ENCODE measurements around the gene RMND1. TPM values are rescaled to one million over a fixed set of nuclear protein-coding genes. Genes with fewer than 3 reads are reported as not detected.

The RMND1 gene
- total and polyA plus RNA-seq, 2 donors from 2014 or later, result 18.3 to 33.7 TPM

GRCh38 chr6:151400473-151400872, 51.5 kb downstream of the RMND1 start:
- FAIRE-seq, result no peak
- H3K27ac ChIP-seq (ENCODE audit: low read depth in 2 of 2, low read length in 2 of 2), result no peak overlapping the region
- intact Hi-C loops (cut with DNase I), result no loop called here
- peaks cover 0 to 14% (median 5%) of the 10 kb centered on the region in 3 donors for H3K4me1 ChIP-seq (ENCODE audit: control insufficient read depth in 2 of 3, insufficient read depth in 2 of 3, low read depth in 1 of 3, low read length in 3 of 3)
- no peak overlapping the region for H3K9ac ChIP-seq (ENCODE audit: low read length in 3 of 3)
- H3K36me3 ChIP-seq (ENCODE audit: control insufficient read depth in 2 of 3, insufficient read depth in 3 of 3, low read length in 3 of 3), result peaks cover 4 to 12% (median 4%) of the 10 kb centered on the region in 3 donors
- no peak overlapping the region for H3K4me3 ChIP-seq (ENCODE audit: low read length in 3 of 3)
- H3K9me3 ChIP-seq (ENCODE audit: control insufficient read depth in 2 of 3, insufficient read depth in 1 of 3, low read length in 3 of 3), result no peaks in the 10 kb centered on the region
- no peak for TF ChIP-seq CTCF (IDR thresholded peaks at IDR 0.05; ENCODE audit: borderline replicate concordance, extremely low read depth, insufficient read depth)
- DNase-seq, result no peak
- H3K27me3 ChIP-seq (ENCODE audit: control insufficient read depth, insufficient read depth, low read length), result no peaks in the 10 kb centered on the region

- H3K36me3 ChIP-seq (ENCODE audit: control insufficient read depth in 2 of 3, insufficient read depth in 3 of 3, low read length in 3 of 3), result peaks cover 2 to 6% (median 4%) of the 10 kb centered on the region in 3 donors
- TF ChIP-seq CTCF (IDR thresholded peaks at IDR 0.05; ENCODE audit: borderline replicate concordance, extremely low read depth, insufficient read depth), result no peak
- no peak overlapping the region for H3K4me3 ChIP-seq (ENCODE audit: low read length in 3 of 3)
- DNase-seq (no peak), FAIRE-seq (no peak)
- no peaks in the 10 kb centered on the region for H3K27me3 ChIP-seq (ENCODE audit: control insufficient read depth, insufficient read depth, low read length)
- intact Hi-C loops (cut with DNase I), result no loop called here
- H3K27ac ChIP-seq (ENCODE audit: low read depth in 2 of 2, low read length in 2 of 2), result no peak overlapping the region
- H3K9me3 ChIP-seq (ENCODE audit: control insufficient read depth in 2 of 3, insufficient read depth in 1 of 3, low read length in 3 of 3), result no peaks in the 10 kb centered on the region
- no peak overlapping the region for H3K9ac ChIP-seq (ENCODE audit: low read length in 3 of 3)
- H3K4me1 ChIP-seq (ENCODE audit: control insufficient read depth in 2 of 3, insufficient read depth in 2 of 3, low read depth in 1 of 3, low read length in 3 of 3), result peaks cover 0 to 17% (median 8%) of the 10 kb centered on the region in 3 donors
Observed at GRCh38 chr6:151399679-151400078, 52.2 kb downstream of the RMND1 start.

GRCh38 chr6:151393410-151393809, 58.5 kb downstream of the RMND1 start:
- no peak for TF ChIP-seq CTCF (IDR thresholded peaks at IDR 0.05; ENCODE audit: borderline replicate concordance, extremely low read depth, insufficient read depth)
- DNase-seq (no peak), FAIRE-seq (no peak)
- intact Hi-C loops (cut with DNase I), result no loop called here
- Histone ChIP-seq H3K27ac (ENCODE audit: low read depth in 2 of 2, low read length in 2 of 2) (no peak overlapping the region), H3K4me1 (ENCODE audit: control insufficient read depth in 2 of 3, insufficient read depth in 2 of 3, low read depth in 1 of 3, low read length in 3 of 3) (peaks cover 3 to 36% (median 17%) of the 10 kb centered on the region in 3 donors), H3K9me3 (ENCODE audit: control insufficient read depth in 2 of 3, insufficient read depth in 1 of 3, low read length in 3 of 3) (no peaks in the 10 kb centered on the region), H3K9ac (ENCODE audit: low read length in 3 of 3) (peak overlapping the region in 1 of 3 donors; percentile 30), H3K27me3 (ENCODE audit: control insufficient read depth, insufficient read depth, low read length) (no peaks in the 10 kb centered on the region), H3K4me3 (ENCODE audit: low read length in 3 of 3) (peak overlapping the region in 1 of 3 donors; percentile 71), H3K36me3 (ENCODE audit: control insufficient read depth in 2 of 3, insufficient read depth in 3 of 3, low read length in 3 of 3) (peaks cover 0 to 3% (median 2%) of the 10 kb centered on the region in 3 donors)

DNA sequence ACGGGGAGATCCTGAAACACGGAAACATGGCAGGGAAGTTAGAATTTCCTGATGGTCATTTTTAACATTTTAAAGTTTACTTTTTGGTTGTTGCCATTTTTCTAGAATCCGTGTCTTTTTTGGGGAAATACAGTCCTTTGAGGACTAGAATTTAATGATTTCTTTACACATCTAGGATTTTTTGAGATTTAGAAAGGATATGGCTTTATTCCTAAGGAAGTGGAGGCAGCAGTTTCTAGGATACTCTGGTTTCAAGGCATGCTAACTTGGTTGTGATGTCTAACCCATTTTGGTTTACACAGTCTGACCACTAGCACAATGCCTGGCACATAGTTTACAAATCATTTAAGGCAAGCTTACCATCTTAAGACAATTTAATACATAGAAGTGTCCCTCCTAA, 59.5 kb downstream of the RMND1 start:
- no peaks in the 10 kb centered on the region for H3K27me3 ChIP-seq (ENCODE audit: control insufficient read depth, insufficient read depth, low read length)
- no peak for FAIRE-seq
- no peak for DNase-seq
- H3K9ac ChIP-seq (ENCODE audit: low read length in 3 of 3), result peak overlapping the region; percentile 5 to 34 (median 20)
- no peaks in the 10 kb centered on the region for H3K9me3 ChIP-seq (ENCODE audit: control insufficient read depth in 2 of 3, insufficient read depth in 1 of 3, low read length in 3 of 3)
- no peak overlapping the region for H3K27ac ChIP-seq (ENCODE audit: low read depth in 2 of 2, low read length in 2 of 2)
- peaks cover 3 to 36% (median 17%) of the 10 kb centered on the region in 3 donors for H3K4me1 ChIP-seq (ENCODE audit: control insufficient read depth in 2 of 3, insufficient read depth in 2 of 3, low read depth in 1 of 3, low read length in 3 of 3)
- peaks cover 0 to 3% (median 1%) of the 10 kb centered on the region in 3 donors for H3K36me3 ChIP-seq (ENCODE audit: control insufficient read depth in 2 of 3, insufficient read depth in 3 of 3, low read length in 3 of 3)
- peak overlapping the region; percentile 26 to 80 (median 71) for H3K4me3 ChIP-seq (ENCODE audit: low read length in 3 of 3)
- TF ChIP-seq CTCF (IDR thresholded peaks at IDR 0.05; ENCODE audit: borderline replicate concordance, extremely low read depth, insufficient read depth), result no peak
- intact Hi-C loops (cut with DNase I), result no loop called here

All from kidney (tissue), 14 donors.